DOHH2 (cell line): ENCODE data around the gene RGS9BP.
"Not testable (repeated sequence)": the region's sequence is repeated elsewhere in the genome, so short reads cannot be mapped to it uniquely, and the experiment has no call there.

Experiments used
- H3F3A ChIP-seq: fragments of 200-600 bp; sonication (generic), shearing (Covaris generic); 2 replicates; pipeline ENCODE4 v1.6.0; 2016; ENCODE audit warnings: antibody characterized with exemption, mild to moderate bottlenecking; ENCODE audit not compliant: control insufficient read depth, insufficient read depth
- H3K27ac ChIP-seq: fragments of 200-600 bp; sonication (generic); 2 replicates; pipeline ENCODE4 v1.5.1; 2014; ENCODE audit warnings: low read depth, mild to moderate bottlenecking, low read length, moderate library complexity
- H3K27me3 ChIP-seq: fragments of 200-600 bp; sonication (generic); 2 replicates; pipeline ENCODE4 v1.6.1; 2014; ENCODE audit warnings: mild to moderate bottlenecking, low read length, mixed read lengths; ENCODE audit not compliant: control insufficient read depth
- H3K36me3 ChIP-seq: fragments of 200-600 bp; sonication (generic); 2 replicates; pipeline ENCODE4 v1.6.1; 2014; ENCODE audit warnings: mild to moderate bottlenecking, low read length, moderate library complexity, mixed read lengths; ENCODE audit not compliant: control insufficient read depth
- H3K4me1 ChIP-seq: fragments of 200-600 bp; sonication (generic); 2 replicates; pipeline ENCODE4 v1.6.1; 2014; ENCODE audit warnings: mild to moderate bottlenecking, low read length, mixed read lengths; ENCODE audit not compliant: control insufficient read depth
- H3K4me2 ChIP-seq: fragments of 200-600 bp; sonication (generic); 2 replicates; pipeline ENCODE4 v1.6.0; 2014; ENCODE audit warnings: mild to moderate bottlenecking, low read length, moderate library complexity
- H3K4me3 ChIP-seq: fragments of 200-600 bp; sonication (generic); 2 replicates; pipeline ENCODE4 v1.5.1; 2014; ENCODE audit warnings: mild to moderate bottlenecking, low read length, mixed read lengths
- H3K79me2 ChIP-seq: fragments of 200-600 bp; sonication (generic); 2 replicates; pipeline ENCODE4 v1.6.1; 2014; ENCODE audit warnings: mild to moderate bottlenecking, low read length, mixed read lengths; ENCODE audit not compliant: control insufficient read depth
- H3K9me2 ChIP-seq: fragments of 200-600 bp; sonication (generic); replicated peaks from 2 replicates; pipeline ENCODE4 v1.6.1; 2014; ENCODE audit warnings: mild to moderate bottlenecking, low read length, mixed read lengths; ENCODE audit not compliant: control insufficient read depth
- H3K9me3 ChIP-seq: fragments of 200-600 bp; sonication (generic); 2 replicates; pipeline ENCODE4 v1.6.1; 2014; ENCODE audit warnings: antibody characterized with exemption, low read length, mixed read lengths; ENCODE audit not compliant: control insufficient read depth, insufficient read depth
- H4K20me1 ChIP-seq: fragments of 200-600 bp; sonication (generic); 2 replicates; pipeline ENCODE4 v1.6.0; 2014; ENCODE audit warnings: low read depth, mild to moderate bottlenecking, antibody characterized with exemption, low read length, moderate library complexity; ENCODE audit not compliant: control insufficient read depth, insufficient read depth
- CTCF ChIP-seq: fragments of 200-600 bp; sonication (generic); IDR thresholded peaks from one replicate; pipeline ENCODE4 v1.5.1; 2014; ENCODE audit warnings: antibody characterized with exemption, mild to moderate bottlenecking, low read depth, low read length; ENCODE audit not compliant: poor library complexity, severe bottlenecking
- EZH2phosphoT487 ChIP-seq: fragments of 200-600 bp; sonication (generic); IDR thresholded peaks from 2 replicates; pipeline ENCODE4 v1.6.1; 2017; ENCODE audit warnings: borderline replicate concordance, mild to moderate bottlenecking, antibody characterized with exemption, low read length, moderate library complexity, mixed read lengths

The RGS9BP gene

GRCh38 chr19:32649751-32650150 is 25.9 kb upstream of the RGS9BP start:
- Histone ChIP-seq H3K27me3 (no peaks in the 10 kb centered on the region), H3K9me2 (no peaks in the 10 kb centered on the region), H4K20me1 (no peaks in the 10 kb centered on the region), H3K4me2 (no peak overlapping the region), H3K9me3 (no peaks in the 10 kb centered on the region), H3K4me1 (no peaks in the 10 kb centered on the region), H3K4me3 (no peak overlapping the region), H3F3A (no peaks in the 10 kb centered on the region), H3K27ac (no peak overlapping the region), H3K79me2 (no peaks in the 10 kb centered on the region), H3K36me3 (peaks cover 29% of the 10 kb centered on the region)
- TF ChIP-seq EZH2phosphoT487 = no peak
- TF ChIP-seq CTCF = no peak

DNA sequence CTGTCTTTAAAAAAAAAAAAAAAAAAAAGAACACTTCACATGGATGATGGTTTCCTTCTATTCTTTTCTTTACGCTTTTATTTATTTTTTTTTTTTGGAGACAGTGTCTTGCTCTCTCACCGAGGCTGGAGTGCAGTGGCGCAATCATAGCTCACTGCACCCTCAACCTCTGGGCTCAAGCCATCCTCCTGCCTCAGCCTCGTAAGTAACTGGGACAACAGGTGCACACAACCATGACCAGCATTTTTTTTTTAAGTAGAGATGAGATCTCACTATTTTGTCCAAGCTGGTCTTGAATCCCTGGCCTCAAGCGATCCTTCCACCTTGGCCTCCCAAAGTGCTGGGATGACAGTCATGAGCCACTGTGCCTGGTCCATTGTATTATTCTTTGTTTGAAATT is 25.0 kb upstream of the RGS9BP start:
- Histone ChIP-seq H3K4me2 (no peak overlapping the region), H4K20me1 (no peaks in the 10 kb centered on the region), H3K9me2 (no peaks in the 10 kb centered on the region), H3K79me2 (0 out of 2 replicates have a peak, but pooled peaks cover 4% of the 10 kb centered on the region), H3K4me3 (no peak overlapping the region), H3K9me3 (no peaks in the 10 kb centered on the region), H3F3A (no peaks in the 10 kb centered on the region), H3K27me3 (no peaks in the 10 kb centered on the region), H3K36me3 (peaks cover 35% of the 10 kb centered on the region), H3K4me1 (no peaks in the 10 kb centered on the region), H3K27ac (no peak overlapping the region)
- no peak for TF ChIP-seq CTCF
- no peak for TF ChIP-seq EZH2phosphoT487

GRCh38 chr19:32651729-32652140 is 23.9 kb upstream of the RGS9BP start:
- TF ChIP-seq CTCF = no peak
- TF ChIP-seq EZH2phosphoT487 = no peak
- Histone ChIP-seq H3K4me1 (no peaks in the 10 kb centered on the region), H3K79me2 (0 out of 2 replicates have a peak, but pooled peaks cover 4% of the 10 kb centered on the region), H3K4me2 (no peak overlapping the region), H3K9me3 (no peaks in the 10 kb centered on the region), H3K27ac (no peak overlapping the region), H3K9me2 (no peaks in the 10 kb centered on the region), H4K20me1 (no peaks in the 10 kb centered on the region), H3K36me3 (peaks cover 35% of the 10 kb centered on the region), H3K4me3 (no peak overlapping the region), H3K27me3 (no peaks in the 10 kb centered on the region), H3F3A (no peaks in the 10 kb centered on the region)

DNA sequence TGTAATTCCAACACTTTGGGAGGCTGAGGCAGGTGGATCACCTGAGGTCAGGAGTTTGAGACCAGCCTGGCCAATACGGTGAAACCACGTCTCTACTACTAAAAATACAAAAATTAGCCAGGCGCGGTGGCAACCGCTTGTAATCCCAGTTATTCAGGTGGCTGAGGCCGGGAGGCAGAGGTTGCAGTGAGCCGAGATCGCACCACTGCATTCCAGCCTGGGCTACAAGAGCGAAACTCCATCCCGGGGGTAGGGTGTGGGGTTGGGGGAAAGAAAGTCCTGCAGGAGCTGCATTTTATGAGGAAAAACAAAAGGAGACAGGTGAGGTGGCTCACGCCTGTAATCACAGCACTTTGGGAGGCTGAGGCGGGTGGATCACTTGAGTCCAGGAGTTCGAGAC is 23.3 kb upstream of the RGS9BP start:
- H3K27me3 ChIP-seq, H3K4me1 ChIP-seq, H3K27ac ChIP-seq, H3K79me2 ChIP-seq, H3K9me3 ChIP-seq, H3K9me2 ChIP-seq, H3K4me3 ChIP-seq, H3F3A ChIP-seq, H3K4me2 ChIP-seq, H4K20me1 ChIP-seq: not testable (repeated sequence)
- peaks cover 32% of the 10 kb centered on the region for H3K36me3 ChIP-seq
